GM12878 (cell line): ENCODE results near the gene LOX. TPM values are rescaled to one million over a fixed set of nuclear protein-coding genes. Genes with fewer than 3 reads are reported as not detected.

Source experiments
- ATAC-seq: fragments of 200-7000 bp; cut with Tn5 transposase; 3 replicates; pipeline ENCODE4 v1.9.1; 2020; ENCODE audit warnings: mild to moderate bottlenecking, moderate library complexity
- BruUV-seq: library from RNA; stranded (reverse); fragments of 400-500 nt; replicated peaks from 2 replicates; lab custom pipeline; 2021; lab: Mats Ljungman, UMichigan
- CTCF ChIA-PET: fragments of 300-600 bp; sonication (Branson Sonifier 250); formaldehyde crosslinking; extraction: SDS; loops from one replicate; lab custom pipeline; 2021; ENCODE audit warnings: inconsistent platforms; lab: Yijun Ruan, JAX
- POLR2A ChIA-PET: fragments of 350-600 bp; formaldehyde crosslinking; extraction: SDS; loops from one replicate; lab custom pipeline; 2021; ENCODE audit warnings: inconsistent platforms; lab: Charles Lee
- RAD21 ChIA-PET: fragments of 300-600 bp; sonication (Branson Sonifier 250); formaldehyde crosslinking; loops from one replicate; lab custom pipeline; 2023; ENCODE audit warnings: antibody characterized with exemption; ENCODE audit not compliant: unreplicated experiment; lab: Charles Lee
- SMC1A ChIA-PET: fragments of 300-600 bp; sonication (Branson Sonifier 250); formaldehyde crosslinking; loops from one replicate; lab custom pipeline; 2023; ENCODE audit not compliant: unreplicated experiment, uncharacterized antibody; lab: Charles Lee
- DNase-seq: peaks from one replicate; pipeline ENCODE4 v3.0.0-alpha.2; 2011; ENCODE audit warnings: low read depth, low spot score
- FAIRE-seq: peaks from 3 replicates; lab custom pipeline; 2011; peaks lifted over from hg19 to GRCh38; lab: Jason Lieb, UNC
- H2AFZ ChIP-seq: 2 replicates; pipeline ENCODE4 v1.6.0; 2011; ENCODE audit warnings: low read depth, low read length, control low read depth; ENCODE audit not compliant: control insufficient read depth
- H3K27ac ChIP-seq: 2 replicates; pipeline ENCODE4 v1.5.1; 2011; ENCODE audit warnings: control low read depth; ENCODE audit not compliant: control insufficient read depth, insufficient read depth
- H3K27me3 ChIP-seq, 2 experiments: replicated peaks in 1 of 2; 2 replicates each; pipeline versions ENCODE4 v1.6.0 to v1.6.1; 2011; ENCODE audit warnings: low read length in 1 of 2; ENCODE audit not compliant: control insufficient read depth in 2 of 2, insufficient read depth in 2 of 2
- H3K36me3 ChIP-seq, 2 experiments: 2 replicates each; pipeline ENCODE4 v1.5.1; 2011; ENCODE audit warnings: low read length in 1 of 2; ENCODE audit not compliant: control insufficient read depth in 2 of 2, insufficient read depth in 2 of 2
- H3K4me1 ChIP-seq: 2 replicates; pipeline ENCODE4 v1.6.1; 2011; ENCODE audit warnings: mild to moderate bottlenecking, low read length, moderate library complexity, mixed read lengths; ENCODE audit not compliant: control insufficient read depth, insufficient read depth
- H3K4me2 ChIP-seq: 2 replicates; pipeline ENCODE4 v1.6.0; 2011; ENCODE audit warnings: control low read depth; ENCODE audit not compliant: control insufficient read depth, insufficient read depth
- H3K4me3 ChIP-seq: fragments of 200-600 bp; sonication (generic); 2 replicates; pipeline ENCODE4 v1.5.1; 2016
- H3K79me2 ChIP-seq: 2 replicates; pipeline ENCODE4 v1.6.0; 2011; ENCODE audit warnings: low read length; ENCODE audit not compliant: control insufficient read depth, insufficient read depth
- H3K9ac ChIP-seq: 2 replicates; pipeline ENCODE4 v1.8.0; 2011; ENCODE audit warnings: low read length, control low read depth, mixed read lengths; ENCODE audit not compliant: control insufficient read depth, insufficient read depth
- H3K9me3 ChIP-seq: replicated peaks from 3 replicates; pipeline ENCODE4 v1.5.1; 2011; ENCODE audit warnings: mild to moderate bottlenecking, low read length; ENCODE audit not compliant: control insufficient read depth, insufficient read depth
- H4K20me1 ChIP-seq: 2 replicates; pipeline ENCODE4 v1.6.0; 2011; ENCODE audit not compliant: control insufficient read depth, insufficient read depth
- ATF7 ChIP-seq: fragments of 450-650 bp; IDR thresholded peaks from 2 replicates; pipeline ENCODE4 v1.6.1; 2016; ENCODE audit warnings: low read depth, mild to moderate bottlenecking
- BACH1 ChIP-seq: fragments of 450-650 bp; IDR thresholded peaks from 2 replicates; pipeline ENCODE4 v1.6.1; 2017; ENCODE audit warnings: mild to moderate bottlenecking, borderline replicate concordance
- BHLHE40 ChIP-seq, 2 experiments: fragments of 450-650 bp in 1 of 2; IDR thresholded peaks; 2 replicates each; pipeline ENCODE4 v1.6.1; 2011 to 2017; ENCODE audit warnings: low read depth in 2 of 2, borderline replicate concordance in 1 of 2, improper control_type of control experiment in 1 of 2, low read length in 1 of 2, mild to moderate bottlenecking in 1 of 2
- MTA3 ChIP-seq: IDR thresholded peaks from 2 replicates; pipeline ENCODE4 v1.6.1; 2012; ENCODE audit warnings: low read length, inconsistent platforms, borderline replicate concordance
- MXI1 ChIP-seq: fragments of 150-350 bp; IDR thresholded peaks from 2 replicates; pipeline ENCODE4 v1.6.1; 2011; ENCODE audit warnings: low read depth, mild to moderate bottlenecking, inconsistent platforms, low read length, improper control_type of control experiment
- NFXL1 ChIP-seq: fragments of 450-650 bp; IDR thresholded peaks from 2 replicates; pipeline ENCODE4 v1.6.1; 2017; ENCODE audit warnings: antibody characterized with exemption, mild to moderate bottlenecking, borderline replicate concordance
- NR2C2 ChIP-seq: IDR thresholded peaks from 2 replicates; pipeline ENCODE4 v1.6.1; 2011; ENCODE audit warnings: borderline replicate concordance, low read depth; ENCODE audit not compliant: control insufficient read depth, insufficient read length
- PAX8 ChIP-seq: fragments of 450-650 bp; IDR thresholded peaks from 2 replicates; pipeline ENCODE4 v1.6.1; 2017; ENCODE audit warnings: mild to moderate bottlenecking, moderate library complexity
- RB1 ChIP-seq: fragments of 450-650 bp; formaldehyde crosslinking; IDR thresholded peaks from 2 replicates; pipeline ENCODE4 v1.6.1; 2017; ENCODE audit warnings: mild to moderate bottlenecking, borderline replicate concordance
- RBBP5 ChIP-seq: fragments of 200-600 bp; sonication (generic); conservative IDR thresholded peaks from 2 replicates; pipeline ENCODE4 v1.6.1; 2016
- RFX5 ChIP-seq: IDR thresholded peaks from 2 replicates; pipeline ENCODE4 v1.6.1; 2011; ENCODE audit warnings: low read depth, low read length, improper control_type of control experiment
- TAF1 ChIP-seq: IDR thresholded peaks from 2 replicates; pipeline ENCODE4 v1.6.1; 2011; ENCODE audit warnings: mild to moderate bottlenecking, low read depth, low read length, borderline replicate concordance
- WRNIP1 ChIP-seq: IDR thresholded peaks from 2 replicates; pipeline ENCODE4 v1.6.1; 2011; ENCODE audit warnings: low read depth, low read length, improper control_type of control experiment, borderline replicate concordance
- ZNF622 ChIP-seq: fragments of 450-650 bp; IDR thresholded peaks from 2 replicates; pipeline ENCODE4 v1.6.1; 2017; ENCODE audit warnings: mild to moderate bottlenecking, inconsistent platforms
- WGBS: methylation state at CpG from one replicate; pipeline ENCODE4 v1.1.6; 2016; ENCODE audit warnings: low lambda C conversion rate; ENCODE audit not compliant: insufficient replicate concordance, insufficient coverage; ENCODE audit errors: missing lambda C conversion rate; 5-methylcytosine and 5-hydroxymethylcytosine counted together
- in situ Hi-C: fragments of 300-500 bp; cut with MboI; formaldehyde crosslinking; loops from 9 replicates; pipeline ENCODE4 v1.14.3; 2018; ENCODE audit warnings: mixed read lengths
- intact Hi-C: fragments of 100-400 bp; cut with micrococcal nuclease; formaldehyde crosslinking; loops from one replicate; pipeline ENCODE4 v1.14.2; 2022; ENCODE audit not compliant: unreplicated experiment
- polyA plus RNA-seq, 11 experiments: library from polyadenylated mRNA; depleted of rRNA in 4 of 11; unstranded in 6 of 11; stranded (reverse) in 5 of 11; fragments of >200 nt; fragmentation: Nextera tagmentation in 4 of 11; fragmentation: Illumina TruSeq in 1 of 11; extraction: Ambion mirVana in 4 of 11; extraction: Trizol in 1 of 11; gene quantifications; 1 replicate in 1 of 11; 2 replicates in 10 of 11; pipeline versions ENCODE4 v1.2.1 to v1.2.3, GENCODE V29; 2011 to 2016; ENCODE audit warnings: inconsistent platforms in 2 of 11, missing spikeins in 2 of 11, low read depth in 1 of 11
- total RNA-seq, 4 experiments: library from RNA; depleted of rRNA in 3 of 4; stranded (reverse); fragments of >200 nt in 3 of 4; fragmentation: Illumina TruSeq in 1 of 4; extraction: Trizol in 1 of 4; gene quantifications; 2 replicates each; pipeline versions ENCODE4 v1.2.1 to v1.2.3, GENCODE V29; 2013 to 2021

Gene LOX
- total and polyA plus RNA-seq, 10 of the 15 experiments (the other 5 are each of a cell fraction or from before 2014, with no cell fraction given): 0.03 to 0.69 (median 0.07) TPM; not detected in 1

DNA sequence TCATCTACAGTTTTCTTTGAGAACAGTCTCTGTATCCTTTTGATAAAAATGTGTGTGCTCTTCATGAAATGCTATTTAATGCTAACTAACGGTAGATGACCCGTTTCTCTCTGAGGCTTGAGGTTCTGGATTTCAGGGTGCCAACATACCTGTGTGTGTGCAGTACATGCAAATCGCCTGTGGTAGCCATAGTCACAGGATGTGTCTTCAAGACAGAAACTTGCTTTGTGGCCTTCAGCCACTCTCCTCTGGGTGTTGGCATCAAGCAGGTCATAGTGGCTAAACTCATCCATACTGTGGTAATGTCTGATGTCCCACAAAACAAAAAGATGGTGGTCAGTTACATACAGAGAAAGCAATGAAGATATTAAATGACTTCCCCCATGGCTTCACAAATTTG lies 4.2 kb downstream of the LOX start:
- Histone ChIP-seq H3K4me2 (no peak overlapping the region), H3K4me3 (no peak overlapping the region), H3K27ac (no peak overlapping the region), H3K9ac (no peak overlapping the region), H3K4me1 (no peaks in the 10 kb centered on the region; the same call in 1 of the 2 replicates), H3K9me3 (no peaks in the 10 kb centered on the region), H4K20me1 (no peaks in the 10 kb centered on the region), H2AFZ (no peak overlapping the region), H3K27me3 (peaks cover 5 to 7% of the 10 kb centered on the region in 2 experiments)
- in situ Hi-C loops: no loop called here
- BruUV-seq: no TSS peak
- FAIRE-seq (no peak), DNase-seq (no peak)
- CTCF ChIA-PET: no interaction called here
- intact Hi-C loops: no loop called here
- RAD21 ChIA-PET: no interaction called here
- 7% methylated on average over 3 of the region's 3 CpGs for WGBS
- POLR2A ChIA-PET: no interaction called here
- SMC1A ChIA-PET: no interaction called here
- TF ChIP-seq RFX5: no peak
- TF ChIP-seq MTA3: no peak
- no peak for TF ChIP-seq BHLHE40 (IDR thresholded peaks at IDR 0.05; ENCODE audit: borderline replicate concordance in 1 of 2, low read depth in 2 of 2, low read length in 1 of 2)
- no peak for TF ChIP-seq MXI1
- no peak for TF ChIP-seq WRNIP1
- no peak for TF ChIP-seq RB1
- no peak for TF ChIP-seq ATF7
- no peak for TF ChIP-seq NR2C2
- TF ChIP-seq NFXL1: no peak
- TF ChIP-seq ZNF622: no peak
- TF ChIP-seq TAF1: no peak
- TF ChIP-seq PAX8: no peak
- no peak for TF ChIP-seq BACH1
- TF ChIP-seq RBBP5: no peak
- TF ChIP-seq, all 136 proteins: peak for 0
- Histone ChIP-seq H3K36me3 (no peaks in the 10 kb centered on the region), H3K79me2 (no peaks in the 10 kb centered on the region)
- ATAC-seq: peak; percentile 50
